ENCODE results near the gene RFC1. TPM values are rescaled to one million over a fixed set of nuclear protein-coding genes. Genes with fewer than 3 reads are reported as not detected.
A peak's percentile ranks its signal among the peaks of the same experiment; 100 is the strongest.
"Not testable (repeated sequence)": the region's sequence is repeated elsewhere in the genome, so short reads cannot be mapped to it uniquely, and the experiment has no call there.

The RFC1 gene
- total RNA-seq, 1 experiment from 2014 or later: 35.6 TPM

DNA sequence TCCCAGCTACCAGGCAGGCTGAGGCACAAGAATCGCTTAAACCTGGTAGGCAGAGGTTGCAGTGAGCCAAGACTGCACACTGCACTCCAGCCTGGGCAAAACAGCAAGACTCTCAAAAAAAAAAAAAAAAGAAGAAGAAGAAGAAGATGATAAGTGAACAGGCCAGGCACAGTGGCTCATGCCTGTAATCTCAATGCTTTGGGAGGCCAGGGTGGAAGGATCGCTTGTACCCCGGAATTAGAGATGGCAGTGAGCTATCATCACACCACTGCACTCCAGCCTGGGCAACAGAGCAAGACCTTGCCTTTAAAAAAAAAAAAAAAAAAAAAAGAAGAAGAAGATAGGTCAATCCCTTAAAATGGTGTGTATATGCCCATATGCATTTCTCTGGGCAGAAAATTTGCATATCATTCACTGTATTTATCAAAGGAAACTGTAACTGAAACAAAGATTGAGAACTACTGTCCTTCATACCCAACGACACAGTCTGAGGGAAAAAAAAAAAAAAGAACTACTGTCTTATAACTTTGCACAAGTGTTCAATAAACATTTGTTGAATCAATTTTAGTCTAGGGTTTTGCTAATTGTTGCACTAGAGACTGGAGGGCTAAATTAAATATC lies 2.3 kb downstream of the RFC1 start:
- Histone ChIP-seq H3K9me3 (no peaks in the 10 kb centered on the region), H3K27me3 (no peaks in the 10 kb centered on the region), H3K36me3 (peaks cover 3% of the 10 kb centered on the region; the same call in 1 of the 2 replicates), H3K4me3 (no peak overlapping the region)
- DNase-seq: no peak

DNA sequence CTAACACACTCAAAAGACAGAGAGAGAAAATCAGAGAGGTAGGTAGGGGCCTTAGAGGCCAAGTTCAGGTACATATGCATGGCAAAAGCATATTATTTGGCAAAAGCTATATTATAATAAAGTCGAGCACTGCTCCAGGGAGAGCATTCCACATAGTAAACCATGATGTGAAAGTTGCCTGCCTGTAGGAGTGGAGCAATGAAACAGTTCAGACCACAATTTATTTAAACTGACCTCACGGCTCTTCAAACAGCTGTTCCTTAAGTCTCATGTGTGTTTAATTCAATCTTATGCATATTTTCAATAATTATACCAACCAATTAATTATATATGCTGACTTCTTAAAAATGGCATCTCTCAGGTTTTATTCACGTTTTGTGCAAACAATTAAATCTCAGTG lies 3.3 kb downstream of the RFC1 start:
- DNase-seq: no peak
- Histone ChIP-seq H3K27me3 (no peaks in the 10 kb centered on the region), H3K4me3 (no peak overlapping the region), H3K9me3 (no peaks in the 10 kb centered on the region), H3K36me3 (peaks cover 3% of the 10 kb centered on the region; the same call in 1 of the 2 replicates)

DNA sequence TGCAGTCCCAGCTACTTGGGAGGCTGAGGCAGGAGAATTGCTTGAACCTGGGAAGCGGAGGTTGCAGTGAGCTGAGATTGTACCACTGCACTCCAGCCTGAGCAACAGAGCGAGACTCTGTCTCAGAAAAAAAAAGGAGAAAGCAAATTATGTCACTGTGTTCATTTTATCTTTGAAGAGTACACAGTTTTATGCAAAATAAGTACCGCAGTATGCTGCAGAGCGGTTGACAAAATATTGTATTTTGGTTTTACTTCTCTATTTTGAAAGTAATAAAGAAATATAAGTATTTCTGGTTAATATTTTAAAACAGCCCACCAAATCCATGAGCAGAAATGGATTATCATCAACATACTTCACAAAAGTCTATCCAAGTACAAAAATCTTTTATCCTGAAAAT lies 5.6 kb downstream of the RFC1 start:
- H3K9me3 ChIP-seq, DNase-seq, H3K36me3 ChIP-seq, H3K27me3 ChIP-seq, H3K4me3 ChIP-seq: not testable (repeated sequence)

DNA sequence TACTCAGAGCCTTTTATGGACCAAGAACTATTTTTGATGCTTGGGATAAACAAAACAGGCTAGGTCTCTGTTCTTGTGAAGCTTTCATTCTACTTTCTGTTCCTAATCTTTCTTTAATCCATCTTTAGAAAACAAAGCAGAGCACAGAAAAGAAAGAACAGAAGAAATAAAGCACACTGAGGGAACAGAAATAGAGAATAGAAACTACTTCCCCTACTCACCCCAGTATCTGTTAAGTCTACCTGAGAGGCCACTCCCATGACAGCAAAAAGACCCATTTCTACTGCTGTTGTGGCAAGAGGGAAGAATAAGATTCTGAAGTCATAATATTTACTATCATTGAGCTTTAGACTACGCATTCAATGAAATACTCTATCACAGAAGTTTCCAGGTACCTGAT lies 9.2 kb downstream of the RFC1 start:
- no peak for DNase-seq
- H3K36me3 ChIP-seq: peaks cover 3% of the 10 kb centered on the region
- H3K9me3 ChIP-seq: no peaks in the 10 kb centered on the region
- H3K4me3 ChIP-seq: no peak overlapping the region
- no peaks in the 10 kb centered on the region for H3K27me3 ChIP-seq

DNA sequence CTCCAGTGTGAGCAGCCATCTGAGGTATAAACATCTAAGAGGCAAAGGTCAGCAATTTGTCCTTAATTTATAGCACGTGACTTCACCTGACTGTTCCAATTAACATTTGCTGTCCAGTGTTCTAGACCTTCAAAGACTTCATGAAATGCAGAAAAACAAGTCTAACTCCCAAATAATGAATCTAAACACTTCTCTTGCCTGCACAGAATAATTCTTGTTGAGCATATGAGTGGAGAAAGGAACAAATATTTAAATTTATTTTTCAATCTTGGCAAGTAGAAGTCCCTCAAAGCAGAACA lies 12.0 kb downstream of the RFC1 start:
- H3K36me3 ChIP-seq: peaks cover 17% of the 10 kb centered on the region
- H3K27me3 ChIP-seq: no peaks in the 10 kb centered on the region
- no peak for DNase-seq
- no peaks in the 10 kb centered on the region for H3K9me3 ChIP-seq
- peak overlapping the region; percentile 31 for H3K4me3 ChIP-seq

DNA sequence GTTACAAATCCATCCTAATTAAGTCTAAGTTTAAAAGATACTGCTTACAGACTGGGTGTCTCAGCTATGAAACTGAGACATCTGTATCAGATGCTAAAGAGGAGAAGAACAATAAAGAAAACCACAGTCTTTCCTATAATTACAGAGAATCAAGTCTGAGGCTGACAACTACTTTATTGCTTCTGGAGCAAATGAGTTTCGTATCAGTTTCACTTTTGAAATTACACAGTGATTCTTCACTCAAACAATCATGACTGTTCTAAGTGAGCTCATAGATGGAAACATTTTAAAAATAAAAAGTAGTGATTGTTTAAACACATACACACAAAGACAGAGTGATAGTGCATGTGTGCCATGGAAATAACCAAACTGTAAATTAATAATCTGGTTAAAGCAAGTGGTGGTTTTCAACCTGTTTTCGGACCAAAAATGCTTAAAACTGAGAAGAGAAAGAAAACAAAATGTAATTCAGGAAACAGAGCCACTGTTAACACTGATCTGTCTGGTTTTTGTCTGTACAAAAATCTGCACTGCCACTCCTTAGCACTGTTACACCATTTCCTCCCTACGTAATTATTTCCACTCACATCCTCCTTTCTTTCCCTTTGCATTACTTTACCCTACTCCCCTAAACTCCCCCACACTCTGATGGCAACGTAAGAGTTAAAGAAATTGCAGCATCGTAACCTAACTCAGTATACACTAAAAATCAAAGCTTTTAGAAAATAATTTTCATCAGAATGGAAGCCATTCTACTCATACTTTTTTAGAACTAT lies 12.5 kb downstream of the RFC1 start:
- Histone ChIP-seq H3K36me3 (peaks cover 20% of the 10 kb centered on the region), H3K4me3 (peak overlapping the region; percentile 31), H3K9me3 (no peaks in the 10 kb centered on the region), H3K27me3 (no peaks in the 10 kb centered on the region)
- no peak for DNase-seq

DNA sequence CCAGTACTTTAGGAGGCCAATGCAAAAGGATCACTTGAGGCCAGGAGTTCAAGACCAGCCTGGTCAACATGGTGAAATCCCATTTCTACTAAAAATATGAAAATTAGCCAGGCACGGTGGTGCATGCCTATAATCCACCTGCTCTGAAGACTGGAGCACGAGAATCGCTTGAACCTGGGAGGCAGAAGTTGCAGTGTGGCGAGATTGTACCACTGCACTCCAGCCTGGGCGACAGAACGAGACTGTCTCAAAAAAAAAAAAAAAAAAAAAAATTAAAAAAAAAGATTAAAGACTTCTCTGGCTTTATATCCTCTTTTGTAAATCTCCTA lies 13.0 kb downstream of the RFC1 start:
- not testable (repeated sequence) for H3K9me3 ChIP-seq, H3K27me3 ChIP-seq, DNase-seq
- Histone ChIP-seq H3K36me3 (peaks cover 20% of the 10 kb centered on the region), H3K4me3 (peak overlapping the region; percentile 31)

DNA sequence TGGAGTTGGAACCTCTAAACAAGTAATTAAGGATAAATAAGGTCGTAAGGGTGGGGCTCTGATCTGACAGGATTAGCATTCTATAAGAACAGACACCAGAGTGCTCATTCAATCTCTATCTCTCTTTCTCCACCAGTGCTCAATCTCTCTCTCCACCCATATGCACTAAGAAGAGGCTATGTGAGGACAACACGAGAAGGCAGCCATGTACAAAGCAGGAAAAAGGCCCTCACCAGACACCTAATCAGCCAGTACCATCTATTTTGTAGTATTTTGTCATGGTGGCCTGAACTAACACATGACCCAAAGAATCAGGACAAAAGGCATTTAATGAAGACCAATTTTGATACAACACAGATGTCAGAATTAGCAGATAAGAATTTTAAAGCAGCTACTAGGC lies 16.8 kb downstream of the RFC1 start:
- H3K27me3 ChIP-seq: no peaks in the 10 kb centered on the region
- H3K9me3 ChIP-seq: no peaks in the 10 kb centered on the region
- peaks cover 20% of the 10 kb centered on the region for H3K36me3 ChIP-seq
- no peak for DNase-seq
- H3K4me3 ChIP-seq: no peak overlapping the region

DNA sequence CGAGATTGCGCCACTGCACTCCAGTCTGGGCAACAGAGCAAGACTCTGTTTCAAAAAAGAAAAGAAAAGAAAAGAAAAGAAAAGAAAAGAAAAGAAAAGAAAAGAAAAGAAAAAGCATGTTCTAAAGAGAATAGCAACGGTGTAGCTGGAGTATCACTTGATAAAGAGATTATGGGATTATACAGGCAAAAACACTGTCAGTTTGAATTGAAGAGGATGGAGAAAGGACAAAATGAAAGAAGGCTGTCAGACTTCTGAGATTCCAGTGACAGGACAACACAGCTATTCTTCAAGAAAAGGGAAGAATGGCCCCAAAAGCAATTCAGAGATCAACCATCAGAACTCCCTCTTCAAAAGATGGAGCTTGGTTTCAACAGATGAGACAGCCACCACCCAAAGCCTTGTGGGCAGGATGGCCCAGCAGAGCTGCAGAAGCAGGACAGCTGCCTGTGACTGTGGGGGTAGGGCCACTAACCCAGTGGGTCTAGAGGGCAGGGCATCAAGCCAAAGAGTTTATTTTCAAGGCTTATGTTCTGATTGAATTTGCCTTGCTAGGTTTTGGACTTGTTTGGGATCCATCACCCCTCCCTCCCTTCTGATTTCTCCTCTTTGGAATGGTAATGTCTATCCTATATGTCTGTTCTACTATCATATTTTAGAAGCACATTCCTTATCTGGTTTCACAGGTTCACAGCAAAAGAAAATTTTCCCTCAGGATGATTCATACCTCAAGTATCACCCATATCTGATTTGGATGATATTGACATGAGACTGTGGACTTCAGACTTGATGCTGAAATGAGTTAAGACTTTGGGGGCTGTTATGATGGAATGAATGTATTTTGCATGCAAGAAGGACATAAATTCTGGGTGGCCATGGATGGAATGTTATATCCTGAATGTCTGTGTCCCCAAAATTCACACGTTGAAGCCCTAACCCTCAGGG lies 17.5 kb downstream of the RFC1 start:
- H3K27me3 ChIP-seq: no peaks in the 10 kb centered on the region
- H3K9me3 ChIP-seq: no peaks in the 10 kb centered on the region
- no peak for DNase-seq
- no peak overlapping the region for H3K4me3 ChIP-seq
- peaks cover 20% of the 10 kb centered on the region for H3K36me3 ChIP-seq

DNA sequence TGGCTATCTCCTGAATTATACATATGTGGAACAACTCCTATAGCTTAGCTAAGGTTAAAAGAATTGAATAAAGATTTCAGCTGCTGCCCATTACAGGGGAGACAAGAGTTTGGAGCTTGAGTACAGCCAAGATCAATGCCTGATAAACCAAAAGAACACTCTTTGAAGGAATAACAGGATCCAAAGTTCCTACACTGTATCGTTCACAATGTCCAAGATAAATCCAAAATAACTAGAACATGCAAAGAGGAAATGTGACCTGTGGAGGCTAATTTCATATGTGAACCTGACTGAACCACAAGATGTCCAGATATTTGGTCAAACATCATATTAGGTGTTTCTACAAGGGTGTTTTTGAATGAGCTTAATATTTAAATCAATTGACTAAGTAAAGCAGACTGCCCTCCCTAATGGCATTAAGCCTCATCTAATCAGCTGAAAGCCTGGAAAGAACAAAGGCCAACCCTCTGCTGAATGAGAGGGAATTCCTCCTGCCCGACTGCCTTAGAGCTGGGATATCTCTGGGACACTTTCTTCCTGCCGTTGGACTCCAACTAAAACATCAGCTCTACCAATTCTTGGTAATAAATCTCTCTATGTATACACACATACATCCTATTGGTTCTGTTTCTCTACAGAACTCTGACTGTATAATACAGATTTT lies 19.2 kb downstream of the RFC1 start:
- DNase-seq: no peak
- H3K9me3 ChIP-seq: no peaks in the 10 kb centered on the region
- no peaks in the 10 kb centered on the region for H3K27me3 ChIP-seq
- H3K36me3 ChIP-seq: peaks cover 22% of the 10 kb centered on the region
- no peak overlapping the region for H3K4me3 ChIP-seq

DNA sequence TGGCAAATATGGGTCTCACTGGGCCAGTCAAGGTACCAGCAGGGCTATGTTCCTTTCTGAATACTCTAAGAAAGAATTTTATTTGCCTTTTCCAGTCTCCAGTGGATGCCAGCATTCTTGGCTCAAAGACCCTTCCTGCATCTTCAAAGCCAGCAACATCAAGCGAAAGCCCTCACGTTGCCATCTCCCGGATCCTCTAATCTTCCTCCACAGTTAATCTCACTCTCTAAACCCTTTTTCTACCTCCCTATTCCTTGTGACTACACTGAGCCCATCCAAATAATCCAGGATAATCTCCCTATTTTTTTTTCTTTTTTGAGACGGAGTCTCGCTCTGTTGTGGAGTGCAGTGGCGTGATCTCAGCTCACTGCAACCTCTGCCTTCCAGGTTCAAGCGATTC lies 23.4 kb downstream of the RFC1 start:
- DNase-seq: no peak
- H3K4me3 ChIP-seq: no peak overlapping the region
- peaks cover 3% of the 10 kb centered on the region for H3K36me3 ChIP-seq
- no peaks in the 10 kb centered on the region for H3K27me3 ChIP-seq
- no peaks in the 10 kb centered on the region for H3K9me3 ChIP-seq

DNA sequence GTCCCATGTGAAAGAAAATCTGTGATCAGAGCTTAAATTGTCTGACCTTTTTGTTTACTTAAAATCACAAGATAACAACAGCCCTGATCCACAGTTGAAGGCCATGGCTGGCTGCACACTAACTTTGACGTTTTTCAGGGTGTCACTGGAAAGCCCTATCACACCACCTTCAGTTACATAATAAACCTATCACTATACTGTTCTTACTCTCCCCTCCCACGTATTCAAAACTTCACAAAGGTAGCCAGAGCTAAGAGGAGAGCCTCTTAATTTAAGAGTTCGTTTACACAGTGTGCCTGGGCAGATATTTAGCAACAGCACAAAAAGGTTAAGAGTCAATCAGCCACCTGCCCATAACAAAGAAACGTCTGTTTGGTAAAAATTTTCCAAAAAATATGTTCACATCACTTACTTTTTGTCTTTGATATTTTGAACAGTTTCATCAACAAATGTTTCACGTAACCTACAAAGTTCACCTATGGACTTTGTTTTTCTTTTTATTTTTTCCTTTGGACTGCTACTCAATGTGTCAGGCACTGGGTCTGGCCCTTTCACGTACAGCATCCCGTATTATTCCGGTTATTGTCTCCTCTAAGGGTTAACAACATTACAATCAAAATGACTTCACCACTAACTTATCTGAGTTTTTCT lies 25.0 kb downstream of the RFC1 start:
- H3K9me3 ChIP-seq: no peaks in the 10 kb centered on the region
- no peaks in the 10 kb centered on the region for H3K27me3 ChIP-seq
- no peak overlapping the region for H3K4me3 ChIP-seq
- peaks cover 3% of the 10 kb centered on the region for H3K36me3 ChIP-seq
- DNase-seq: no peak

DNA sequence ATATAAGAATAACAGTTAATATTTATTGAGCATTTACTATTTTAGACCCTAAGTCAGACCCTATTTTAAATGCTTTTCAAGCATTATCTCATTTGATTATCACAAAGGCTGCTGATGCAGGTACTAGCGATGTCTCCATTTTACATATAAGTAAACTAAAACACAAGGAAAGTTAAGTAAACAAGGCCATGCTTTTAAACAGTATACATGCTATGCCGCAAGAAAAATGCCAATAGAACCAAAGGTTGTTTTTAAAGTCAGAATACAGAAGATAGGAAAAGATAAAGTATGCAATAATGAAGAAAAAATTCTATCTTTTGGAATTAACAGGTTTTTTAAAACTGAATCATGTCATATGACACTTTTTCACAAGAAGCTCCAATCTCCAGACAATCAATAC lies 26.2 kb downstream of the RFC1 start:
- no peaks in the 10 kb centered on the region for H3K27me3 ChIP-seq
- no peak overlapping the region for H3K4me3 ChIP-seq
- H3K36me3 ChIP-seq: peaks cover 3% of the 10 kb centered on the region

DNA sequence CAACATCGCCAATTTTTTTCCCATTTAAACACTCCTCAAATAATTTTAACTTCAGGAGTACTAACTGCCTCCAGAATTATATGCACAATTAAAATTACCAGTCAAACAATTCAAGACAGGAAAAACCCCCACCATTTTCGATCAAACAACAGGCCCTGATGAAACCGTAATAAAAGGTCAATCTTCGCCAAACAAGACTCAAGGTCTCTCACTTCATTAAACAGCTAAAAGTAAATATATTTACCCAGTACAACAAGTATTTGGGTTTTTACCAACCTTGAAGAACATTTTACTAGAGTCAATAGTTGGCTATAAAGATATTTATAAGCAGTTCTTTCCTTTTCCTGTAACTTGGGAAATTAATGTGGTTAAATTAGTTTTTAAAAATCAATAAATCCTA lies 28.3 kb downstream of the RFC1 start:
- no peaks in the 10 kb centered on the region for H3K9me3 ChIP-seq
- no peak for DNase-seq
- H3K36me3 ChIP-seq: peaks cover 3% of the 10 kb centered on the region
- H3K4me3 ChIP-seq: no peak overlapping the region
- no peaks in the 10 kb centered on the region for H3K27me3 ChIP-seq

More for the DNA sequence above, 26.2 kb downstream of the RFC1 start:
- no peaks in the 10 kb centered on the region for H3K9me3 ChIP-seq
- no peak for DNase-seq

DNA sequence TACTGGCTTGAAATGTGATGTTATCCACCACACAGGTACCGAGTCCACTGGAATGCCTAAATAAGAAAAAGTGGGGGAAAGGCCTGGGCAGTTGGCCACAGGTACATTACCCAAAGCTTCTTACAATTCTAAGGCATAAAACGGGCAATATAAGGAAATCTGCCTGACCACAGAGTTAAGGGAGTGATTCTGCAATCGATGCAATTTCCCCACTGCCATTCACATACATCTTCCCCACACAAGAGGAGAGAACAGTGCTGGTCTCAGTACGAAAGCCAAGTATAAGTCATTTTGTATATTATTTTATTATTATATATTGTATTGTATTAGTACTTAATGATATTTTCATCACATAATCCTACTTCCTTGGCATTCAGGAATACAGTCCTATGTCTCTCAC lies 30.6 kb downstream of the RFC1 start:
- no peaks in the 10 kb centered on the region; the same call in 1 of the 2 replicates for H3K36me3 ChIP-seq
- no peaks in the 10 kb centered on the region for H3K27me3 ChIP-seq
- no peaks in the 10 kb centered on the region for H3K9me3 ChIP-seq
- no peak overlapping the region for H3K4me3 ChIP-seq
- no peak for DNase-seq

DNA sequence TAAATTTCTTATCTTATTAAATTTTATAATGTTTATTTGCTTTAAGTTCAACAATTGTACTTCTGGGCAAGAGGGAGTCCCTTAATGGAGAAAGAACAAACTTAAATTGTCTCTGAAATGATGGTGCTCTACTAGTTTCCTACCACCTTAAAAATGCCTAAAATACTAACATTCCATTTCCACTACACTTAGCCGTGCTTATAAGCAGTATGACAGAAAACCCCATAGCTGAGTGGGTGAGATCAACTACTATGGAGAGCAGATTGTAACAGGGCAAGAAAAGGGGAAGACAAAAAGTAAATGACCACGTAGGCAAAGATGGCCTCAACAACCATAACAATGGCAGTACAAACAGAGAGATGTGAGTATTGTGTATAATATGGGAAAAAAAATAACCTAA lies 35.0 kb downstream of the RFC1 start:
- Histone ChIP-seq H3K9me3 (no peaks in the 10 kb centered on the region), H3K27me3 (no peaks in the 10 kb centered on the region), H3K4me3 (no peak overlapping the region), H3K36me3 (peaks cover 8% of the 10 kb centered on the region; the same call in 1 of the 2 replicates)
- DNase-seq: no peak
